ENCODE data around the gene IGSF21. TPM values are rescaled to one million over a fixed set of nuclear protein-coding genes. Genes with fewer than 3 reads are reported as not detected.

Gene IGSF21
- polyA plus RNA-seq, 2 of the 4 experiments (the other 2 are of a cell fraction) = not detected

DNA sequence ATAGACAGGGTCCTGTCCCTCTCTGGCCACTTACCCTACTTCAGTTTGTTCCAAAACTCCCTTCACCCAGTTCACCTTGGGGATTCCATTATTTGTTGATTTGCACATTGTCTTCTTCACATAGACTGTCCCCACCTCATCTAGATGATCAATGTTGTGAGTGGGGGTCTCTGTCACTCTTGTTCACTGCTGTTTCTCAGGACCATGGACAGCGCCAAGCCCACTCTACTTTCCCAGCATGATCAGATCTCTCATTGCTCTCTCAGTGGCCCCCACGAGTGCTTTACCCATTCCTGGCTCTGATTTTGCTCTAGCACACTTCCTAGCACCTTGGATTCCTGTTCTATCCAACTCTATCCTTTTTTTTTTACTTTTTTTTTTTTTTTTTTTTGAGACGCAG is 45.4 kb upstream of the IGSF21 start:
- no peaks in the 10 kb centered on the region for H3K4me1 ChIP-seq
- H3K4me3 ChIP-seq = no peak overlapping the region
- no peak for FAIRE-seq
- TF ChIP-seq CHD2 (IDR thresholded peaks at IDR 0.05; ENCODE audit: low read length, partially characterized antibody) (no peak), SREBF2 (IDR thresholded peaks at IDR 0.05) (no peak), MAFK (IDR thresholded peaks at IDR 0.05; ENCODE audit: partially characterized antibody) (no peak), JUN (IDR thresholded peaks at IDR 0.05) (no peak), CBX2 (IDR thresholded peaks at IDR 0.05; ENCODE audit: borderline replicate concordance, low read depth) (no peak)
- TF ChIP-seq, protein P1, sequence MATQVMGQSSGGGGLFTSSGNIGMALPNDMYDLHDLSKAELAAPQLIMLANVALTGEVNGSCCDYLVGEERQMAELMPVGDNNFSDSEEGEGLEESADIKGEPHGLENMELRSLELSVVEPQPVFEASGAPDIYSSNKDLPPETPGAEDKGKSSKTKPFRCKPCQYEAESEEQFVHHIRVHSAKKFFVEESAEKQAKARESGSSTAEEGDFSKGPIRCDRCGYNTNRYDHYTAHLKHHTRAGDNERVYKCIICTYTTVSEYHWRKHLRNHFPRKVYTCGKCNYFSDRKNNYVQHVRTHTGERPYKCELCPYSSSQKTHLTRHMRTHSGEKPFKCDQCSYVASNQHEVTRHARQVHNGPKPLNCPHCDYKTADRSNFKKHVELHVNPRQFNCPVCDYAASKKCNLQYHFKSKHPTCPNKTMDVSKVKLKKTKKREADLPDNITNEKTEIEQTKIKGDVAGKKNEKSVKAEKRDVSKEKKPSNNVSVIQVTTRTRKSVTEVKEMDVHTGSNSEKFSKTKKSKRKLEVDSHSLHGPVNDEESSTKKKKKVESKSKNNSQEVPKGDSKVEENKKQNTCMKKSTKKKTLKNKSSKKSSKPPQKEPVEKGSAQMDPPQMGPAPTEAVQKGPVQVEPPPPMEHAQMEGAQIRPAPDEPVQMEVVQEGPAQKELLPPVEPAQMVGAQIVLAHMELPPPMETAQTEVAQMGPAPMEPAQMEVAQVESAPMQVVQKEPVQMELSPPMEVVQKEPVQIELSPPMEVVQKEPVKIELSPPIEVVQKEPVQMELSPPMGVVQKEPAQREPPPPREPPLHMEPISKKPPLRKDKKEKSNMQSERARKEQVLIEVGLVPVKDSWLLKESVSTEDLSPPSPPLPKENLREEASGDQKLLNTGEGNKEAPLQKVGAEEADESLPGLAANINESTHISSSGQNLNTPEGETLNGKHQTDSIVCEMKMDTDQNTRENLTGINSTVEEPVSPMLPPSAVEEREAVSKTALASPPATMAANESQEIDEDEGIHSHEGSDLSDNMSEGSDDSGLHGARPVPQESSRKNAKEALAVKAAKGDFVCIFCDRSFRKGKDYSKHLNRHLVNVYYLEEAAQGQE (IDR thresholded peaks at IDR 0.05) = peak; percentile 80
- no peak for DNase-seq (ENCODE audit: low read depth in 1 of 2, low spot score in 1 of 2)
- POLR2A ChIA-PET = no interaction called here
- WGBS (ENCODE audit: missing lambda C conversion rate) = 27% methylated on average over 3 of the region's 3 CpGs
- no peak overlapping the region for H3K4me2 ChIP-seq
- ATAC-seq = no peak
- CTCF ChIA-PET = no interaction called here
- H3K9me3 ChIP-seq = no peaks in the 10 kb centered on the region; the same call in 2 of the 3 replicates
- H3K27ac ChIP-seq = no peak overlapping the region

GRCh38 chr1:18064534-18064933 is 43.1 kb upstream of the IGSF21 start:
- Histone ChIP-seq H3K4me2 (no peak overlapping the region), H3K4me3 (no peak overlapping the region), H3K9me3 (no peaks in the 10 kb centered on the region; the same call in 2 of the 3 replicates), H3K4me1 (no peaks in the 10 kb centered on the region), H3K27ac (no peak overlapping the region)
- no peak for ATAC-seq
- ChIA-PET CTCF (interaction anchor here (0.5 to 1.0 kb wide), 2 partner anchors 116 to 403 kb away, joined by 3 read pairs; no protein-coding TSS in a partner anchor), POLR2A (no interaction called here)
- no peak for TF ChIP-seq KDM5A (IDR thresholded peaks at IDR 0.05)
- no peak for TF ChIP-seq ZSCAN20 (CRISPR knock-in tag; IDR thresholded peaks at IDR 0.05)
- no peak for TF ChIP-seq NPAS2 (CRISPR knock-in tag; IDR thresholded peaks at IDR 0.05; ENCODE audit: borderline replicate concordance)
- no peak for TF ChIP-seq HOXA7 (CRISPR knock-in tag; IDR thresholded peaks at IDR 0.05)
- TF ChIP-seq BHLHE40 (IDR thresholded peaks at IDR 0.05; ENCODE audit: low read depth, low read length) = no peak
- no peak for TF ChIP-seq KDM1A (IDR thresholded peaks at IDR 0.05; ENCODE audit: low read depth)
- no peak for TF ChIP-seq ZC3H11A (IDR thresholded peaks at IDR 0.05)
- WGBS (ENCODE audit: missing lambda C conversion rate) = 0% methylated on average over 7 of the region's 7 CpGs
- FAIRE-seq = no peak
- DNase-seq (ENCODE audit: low read depth in 1 of 2, low spot score in 1 of 2) = no peak

- Histone ChIP-seq H3K9me3 (no peaks in the 10 kb centered on the region; the same call in 2 of the 3 replicates), H3K4me2 (no peak overlapping the region), H3K4me1 (no peaks in the 10 kb centered on the region), H3K27ac (no peak overlapping the region), H3K4me3 (no peak overlapping the region)
- ATAC-seq = no peak
- DNase-seq (ENCODE audit: low read depth in 1 of 2, low spot score in 1 of 2) = no peak
- CTCF ChIA-PET = no interaction called here
- 16% methylated on average over 4 of the region's 5 CpGs for WGBS (ENCODE audit: missing lambda C conversion rate)
- no peak for TF ChIP-seq RFX5 (IDR thresholded peaks at IDR 0.05)
- no peak for TF ChIP-seq ESRRA (IDR thresholded peaks at IDR 0.05; ENCODE audit: borderline replicate concordance, low read length)
- TF ChIP-seq RAD21 (conservative IDR thresholded peaks at IDR 0.05 in 1 of 2, IDR thresholded peaks at IDR 0.05 in 1 of 2) = no peak
- no peak for TF ChIP-seq GATA3 (IDR thresholded peaks at IDR 0.05; ENCODE audit: borderline replicate concordance)
- no peak for TF ChIP-seq CEBPB (IDR thresholded peaks at IDR 0.05)
- no peak for TF ChIP-seq CBX8 (IDR thresholded peaks at IDR 0.05)
- no peak for TF ChIP-seq EHF (CRISPR knock-in tag; IDR thresholded peaks at IDR 0.05)
- no peak for TF ChIP-seq MAFK (IDR thresholded peaks at IDR 0.05; ENCODE audit: partially characterized antibody)
- TF ChIP-seq PBX3 (IDR thresholded peaks at IDR 0.05) = no peak
- TF ChIP-seq POLR2A (IDR thresholded peaks at IDR 0.05; ENCODE audit: low read length) = no peak
- TF ChIP-seq HEYL (CRISPR knock-in tag; IDR thresholded peaks at IDR 0.05) = no peak
- TF ChIP-seq HOXA7 (CRISPR knock-in tag; IDR thresholded peaks at IDR 0.05) = no peak
- TF ChIP-seq HES2 (IDR thresholded peaks at IDR 0.05) = no peak
- no peak for TF ChIP-seq NFE2L2 (conservative IDR thresholded peaks at IDR 0.05; ENCODE audit: low read length)
- TF ChIP-seq ZNF302 (CRISPR knock-in tag; IDR thresholded peaks at IDR 0.05) = no peak
- TF ChIP-seq EHMT2 (IDR thresholded peaks at IDR 0.05; ENCODE audit: low read depth) = no peak
- POLR2A ChIA-PET = no interaction called here
- FAIRE-seq = no peak
These were observed 41.0 kb upstream of the IGSF21 start for GRCh38 chr1:18066576-18066975.
